GM19397 (cell line): ENCODE measurements around the gene PDE8B.

Experiments used
- ATAC-seq: cut with Tn5 transposase; IDR thresholded peaks from one replicate; pipeline ENCODE4 v1.9.1; 2021; ENCODE audit warnings: mild to moderate bottlenecking, moderate library complexity; ENCODE audit not compliant: unreplicated experiment

The PDE8B gene

GRCh38 chr5:77230727-77231470 lies 20.4 kb downstream of the PDE8B start:
- ATAC-seq = no peak

- no peak for ATAC-seq
These were observed 21.1 kb downstream of the PDE8B start for GRCh38 chr5:77231471-77232138.

GRCh38 chr5:77232574-77233358 lies 22.3 kb downstream of the PDE8B start:
- no peak for ATAC-seq

- no peak for ATAC-seq
These were observed 25.6 kb downstream of the PDE8B start for GRCh38 chr5:77235846-77236721.

GRCh38 chr5:77239126-77239741 lies 28.8 kb downstream of the PDE8B start:
- ATAC-seq = no peak

- ATAC-seq = no peak
These were observed 31.0 kb downstream of the PDE8B start for GRCh38 chr5:77241444-77241843.

GRCh38 chr5:77249475-77249874 lies 39.0 kb downstream of the PDE8B start:
- ATAC-seq = no peak

- no peak for ATAC-seq
These were observed 39.5 kb downstream of the PDE8B start for GRCh38 chr5:77250021-77250420.

- ATAC-seq = no peak
These were observed 41.4 kb downstream of the PDE8B start for GRCh38 chr5:77251921-77252320.

GRCh38 chr5:77255617-77256016 lies 45.1 kb downstream of the PDE8B start:
- ATAC-seq = no peak

GRCh38 chr5:77256406-77256805 lies 45.9 kb downstream of the PDE8B start:
- ATAC-seq = no peak

- no peak for ATAC-seq
These were observed 48.2 kb downstream of the PDE8B start for GRCh38 chr5:77258652-77259051.

GRCh38 chr5:77259476-77259875 lies 49.0 kb downstream of the PDE8B start:
- ATAC-seq = no peak

- ATAC-seq = no peak
These were observed 52.2 kb downstream of the PDE8B start for GRCh38 chr5:77262697-77263096.

- ATAC-seq = no peak
These were observed 55.8 kb downstream of the PDE8B start for GRCh38 chr5:77266291-77266690.

- ATAC-seq = no peak
These were observed 57.0 kb downstream of the PDE8B start for GRCh38 chr5:77267496-77267895.

- ATAC-seq = no peak
These were observed 61.7 kb downstream of the PDE8B start for GRCh38 chr5:77272206-77272605.

GRCh38 chr5:77277759-77278158 lies 67.3 kb downstream of the PDE8B start:
- ATAC-seq = no peak

- ATAC-seq = no peak
These were observed 69.6 kb downstream of the PDE8B start for GRCh38 chr5:77280036-77280435.

- no peak for ATAC-seq
These were observed 71.5 kb downstream of the PDE8B start for GRCh38 chr5:77281969-77282336.
